SH-SY5Y (cell line): ENCODE results near the gene SLC44A5.

Experiments used
- GATA2 ChIP-seq: IDR thresholded peaks from 2 replicates; pipeline ENCODE4 v1.6.1; 2011; ENCODE audit warnings: mild to moderate bottlenecking, low read depth, low read length
- GATA3 ChIP-seq: IDR thresholded peaks from 2 replicates; pipeline ENCODE4 v1.6.1; 2011; ENCODE audit warnings: low read depth, mild to moderate bottlenecking, low read length, moderate library complexity

- TF ChIP-seq GATA2 (no peak), GATA3 (no peak)
Measured at GRCh38 chr1:75471252-75471651, 139.7 kb downstream of the SLC44A5 start.
